T-helper 17 cell (primary cell): Measurements from ENCODE around the gene DIAPH3. TPM values are rescaled to one million over a fixed set of nuclear protein-coding genes. Genes with fewer than 3 reads are reported as not detected.

Experiments
- ATAC-seq: fragments of 150-1000 bp; cut with Tn5 transposase; 2 replicates; pipeline ENCODE4 v1.10.0; 2021; ENCODE audit warnings: mild to moderate bottlenecking, moderate library complexity
- DNase-seq, 3 donors: peaks; one replicate each; pipeline versions ENCODE4 v3.0.0 to v3.0.0-alpha.2; 2020 to 2021
- H3K9me3 ChIP-seq: one replicate; pipeline ENCODE4 v1.7.0; 2013; ENCODE audit warnings: low read length, mild to moderate bottlenecking; ENCODE audit not compliant: control insufficient read depth, poor library complexity, severe bottlenecking
- H3K27ac Mint-ChIP-seq: one replicate; pipeline ENCODE4 v1.8.0; 2022; ENCODE audit warnings: mild to moderate bottlenecking, moderate library complexity, mixed read lengths
- H3K27me3 Mint-ChIP-seq: one replicate; pipeline ENCODE4 v1.8.0; 2022; ENCODE audit warnings: mixed read lengths
- H3K36me3 Mint-ChIP-seq: one replicate; pipeline ENCODE4 v1.8.0; 2022; ENCODE audit warnings: low read depth, mixed read lengths
- H3K4me1 Mint-ChIP-seq: one replicate; pipeline ENCODE4 v1.8.0; 2022; ENCODE audit warnings: mild to moderate bottlenecking, mixed read lengths
- H3K4me3 Mint-ChIP-seq: one replicate; pipeline ENCODE4 v1.8.0; 2022; ENCODE audit warnings: mild to moderate bottlenecking, moderate library complexity, mixed read lengths
- total RNA-seq, 4 donors: library from RNA in 2 of 4; stranded (reverse) in 2 of 4; gene quantifications; one replicate each; pipeline ENCODE4 v1.2.3 and lab custom pipeline; 2022 to 2026

Gene DIAPH3
- total RNA-seq, 2 donors from 2014 or later: 0.42 TPM; not detected in 1

- H3K36me3 Mint-ChIP-seq: no peaks in the 10 kb centered on the region
- H3K4me1 Mint-ChIP-seq: no peaks in the 10 kb centered on the region
- H3K4me3 Mint-ChIP-seq: no peak overlapping the region
- no peak for ATAC-seq
- DNase-seq: no peak
- H3K27me3 Mint-ChIP-seq: no peaks in the 10 kb centered on the region
- H3K9me3 ChIP-seq: no peaks in the 10 kb centered on the region
- no peak overlapping the region for H3K27ac Mint-ChIP-seq
Observed at GRCh38 chr13:59839186-59839585, 324.5 kb downstream of the DIAPH3 start.

GRCh38 chr13:59837101-59837500, 326.6 kb downstream of the DIAPH3 start:
- Mint-ChIP-seq H3K4me1 (no peaks in the 10 kb centered on the region), H3K27me3 (no peaks in the 10 kb centered on the region), H3K4me3 (no peak overlapping the region), H3K36me3 (no peaks in the 10 kb centered on the region), H3K27ac (no peak overlapping the region)
- ATAC-seq (no peak), DNase-seq (no peak)
- H3K9me3 ChIP-seq: no peaks in the 10 kb centered on the region

DNA sequence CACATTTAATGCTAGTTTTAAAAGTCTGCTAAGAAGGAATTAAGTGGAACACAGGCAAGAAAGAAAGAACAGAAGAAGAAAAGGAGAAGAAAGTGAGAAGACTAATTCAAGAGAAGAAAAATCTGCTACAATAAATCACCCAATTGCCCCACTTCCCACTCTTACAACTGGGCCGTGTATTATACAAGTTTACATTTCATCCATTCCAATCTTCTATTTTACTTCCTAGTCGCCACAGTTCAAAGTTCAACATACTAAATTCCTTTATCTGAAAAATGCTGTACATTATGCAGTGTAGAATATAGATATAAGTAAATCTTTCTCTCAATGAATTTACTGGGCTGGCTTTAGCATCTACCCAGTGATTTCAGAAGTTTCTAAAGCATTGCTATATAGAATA, 328.2 kb downstream of the DIAPH3 start:
- H3K4me3 Mint-ChIP-seq: no peak overlapping the region
- DNase-seq (no peak), ATAC-seq (no peak)
- no peaks in the 10 kb centered on the region for H3K27me3 Mint-ChIP-seq
- no peak overlapping the region for H3K27ac Mint-ChIP-seq
- H3K36me3 Mint-ChIP-seq: no peaks in the 10 kb centered on the region
- no peaks in the 10 kb centered on the region for H3K9me3 ChIP-seq
- H3K4me1 Mint-ChIP-seq: no peaks in the 10 kb centered on the region

- Mint-ChIP-seq H3K36me3 (no peaks in the 10 kb centered on the region), H3K27ac (no peak overlapping the region), H3K4me3 (no peak overlapping the region), H3K27me3 (no peaks in the 10 kb centered on the region), H3K4me1 (no peaks in the 10 kb centered on the region)
- no peak for ATAC-seq
- DNase-seq: no peak
- H3K9me3 ChIP-seq: no peaks in the 10 kb centered on the region
Observed at GRCh38 chr13:59834801-59835200, 328.9 kb downstream of the DIAPH3 start.

DNA sequence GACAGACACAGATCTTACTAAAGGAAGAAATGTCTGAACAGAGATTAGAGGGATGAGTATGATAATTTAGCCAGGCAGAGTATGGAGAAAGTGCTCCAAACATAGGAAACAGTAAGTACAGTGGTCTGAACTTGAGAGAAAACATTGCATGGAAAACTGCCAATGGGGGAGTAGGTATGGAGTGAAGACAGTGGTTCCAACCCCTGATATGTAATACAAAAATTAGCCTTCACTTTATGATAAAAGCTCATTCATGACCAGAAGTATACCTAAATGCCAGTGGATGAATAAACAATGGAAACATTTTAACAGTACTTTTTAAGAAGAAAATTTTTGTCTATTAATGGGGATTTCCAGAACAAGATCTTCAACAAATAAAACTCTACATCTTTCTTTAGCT, 334.0 kb downstream of the DIAPH3 start:
- Mint-ChIP-seq H3K27ac (no peak overlapping the region), H3K27me3 (no peaks in the 10 kb centered on the region), H3K36me3 (no peaks in the 10 kb centered on the region), H3K4me1 (no peaks in the 10 kb centered on the region), H3K4me3 (no peak overlapping the region)
- no peak for DNase-seq
- H3K9me3 ChIP-seq: no peaks in the 10 kb centered on the region
- ATAC-seq: no peak

- Mint-ChIP-seq H3K4me3 (no peak overlapping the region), H3K27ac (no peak overlapping the region), H3K36me3 (no peaks in the 10 kb centered on the region), H3K4me1 (no peaks in the 10 kb centered on the region), H3K27me3 (no peaks in the 10 kb centered on the region)
- ATAC-seq: no peak
- no peak for DNase-seq
- H3K9me3 ChIP-seq: no peaks in the 10 kb centered on the region
Observed at GRCh38 chr13:59823486-59823885, 340.2 kb downstream of the DIAPH3 start.

GRCh38 chr13:59809564-59809963, 354.2 kb downstream of the DIAPH3 start:
- DNase-seq (no peak), ATAC-seq (no peak)
- H3K4me3 Mint-ChIP-seq: no peak overlapping the region
- no peaks in the 10 kb centered on the region for H3K36me3 Mint-ChIP-seq
- H3K27ac Mint-ChIP-seq: no peak overlapping the region
- no peaks in the 10 kb centered on the region for H3K9me3 ChIP-seq
- H3K4me1 Mint-ChIP-seq: peaks cover 2% of the 10 kb centered on the region
- no peaks in the 10 kb centered on the region for H3K27me3 Mint-ChIP-seq

DNA sequence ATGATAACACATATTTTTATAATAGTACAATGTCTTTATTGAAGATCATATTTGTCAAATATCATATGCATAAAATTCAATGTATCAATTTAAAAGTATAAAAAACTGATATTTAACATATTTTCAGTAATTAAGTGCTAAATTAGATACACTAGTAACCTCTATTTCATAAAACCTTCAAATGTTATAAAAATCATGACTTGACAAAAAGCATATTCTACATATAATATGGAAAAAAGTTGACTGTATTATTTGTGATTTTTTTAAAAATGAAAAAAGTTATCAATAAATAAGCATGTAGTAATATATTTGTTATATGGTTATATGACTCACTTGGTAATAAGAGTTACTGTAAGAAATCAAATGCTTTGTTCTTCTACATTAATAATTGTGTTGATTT, 356.9 kb downstream of the DIAPH3 start:
- Mint-ChIP-seq H3K27me3 (no peaks in the 10 kb centered on the region), H3K36me3 (no peaks in the 10 kb centered on the region), H3K4me1 (peaks cover 2% of the 10 kb centered on the region), H3K4me3 (no peak overlapping the region), H3K27ac (no peak overlapping the region)
- DNase-seq: no peak
- ATAC-seq: no peak
- no peaks in the 10 kb centered on the region for H3K9me3 ChIP-seq

- H3K27ac Mint-ChIP-seq: no peak overlapping the region
- H3K4me3 Mint-ChIP-seq: no peak overlapping the region
- DNase-seq: no peak
- no peaks in the 10 kb centered on the region for H3K27me3 Mint-ChIP-seq
- no peak for ATAC-seq
- no peaks in the 10 kb centered on the region for H3K4me1 Mint-ChIP-seq
- H3K9me3 ChIP-seq: no peaks in the 10 kb centered on the region
- no peaks in the 10 kb centered on the region for H3K36me3 Mint-ChIP-seq
Observed at GRCh38 chr13:59801107-59801880, 362.4 kb downstream of the DIAPH3 start.

GRCh38 chr13:59793107-59793506, 370.6 kb downstream of the DIAPH3 start:
- Mint-ChIP-seq H3K4me1 (no peaks in the 10 kb centered on the region), H3K36me3 (no peaks in the 10 kb centered on the region), H3K4me3 (no peak overlapping the region), H3K27me3 (no peaks in the 10 kb centered on the region), H3K27ac (no peak overlapping the region)
- no peaks in the 10 kb centered on the region for H3K9me3 ChIP-seq
- DNase-seq: no peak
- ATAC-seq: no peak

DNA sequence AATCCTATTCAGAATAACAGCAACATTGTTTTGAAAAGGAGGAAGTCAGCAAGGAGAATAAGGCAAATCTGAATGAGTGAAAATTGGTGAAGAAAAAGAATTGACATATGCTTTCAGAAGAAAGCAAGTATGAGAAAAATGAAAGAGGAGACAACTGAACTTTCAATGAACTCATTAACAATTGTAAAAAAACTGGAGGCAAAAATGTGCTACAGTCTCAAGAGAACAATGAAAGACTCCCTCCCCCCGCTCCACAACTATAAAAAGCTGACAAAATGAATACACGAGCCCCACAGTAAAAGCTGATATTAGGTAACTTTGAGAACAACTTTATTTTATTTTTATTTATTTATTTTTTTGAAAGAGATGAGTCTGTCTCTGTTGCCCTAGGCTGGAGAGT, 373.1 kb downstream of the DIAPH3 start:
- ATAC-seq (no peak), DNase-seq (no peak)
- no peaks in the 10 kb centered on the region for H3K4me1 Mint-ChIP-seq
- H3K36me3 Mint-ChIP-seq: no peaks in the 10 kb centered on the region
- H3K27me3 Mint-ChIP-seq: no peaks in the 10 kb centered on the region
- H3K9me3 ChIP-seq: no peaks in the 10 kb centered on the region
- H3K27ac Mint-ChIP-seq: no peak overlapping the region
- H3K4me3 Mint-ChIP-seq: no peak overlapping the region

DNA sequence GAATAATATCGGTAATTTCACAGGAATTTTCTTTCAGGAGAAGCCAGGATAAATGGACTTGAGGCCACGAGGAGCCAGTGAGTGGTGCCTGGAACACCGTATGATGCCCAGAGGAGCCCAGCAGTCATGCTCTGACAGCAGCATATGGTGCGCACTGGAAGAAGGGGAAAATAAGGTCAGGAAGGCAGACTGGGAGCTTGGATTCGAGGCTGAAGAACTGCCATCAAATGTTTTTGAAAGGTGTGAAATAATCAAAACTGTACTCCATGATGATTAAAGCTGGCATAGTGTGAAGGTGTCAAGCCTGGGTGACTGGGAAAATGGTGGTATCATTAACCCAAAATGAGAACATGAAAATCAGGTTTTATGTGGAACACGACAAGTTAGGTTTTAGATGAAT, 374.2 kb downstream of the DIAPH3 start:
- no peaks in the 10 kb centered on the region for H3K27me3 Mint-ChIP-seq
- no peaks in the 10 kb centered on the region for H3K36me3 Mint-ChIP-seq
- H3K27ac Mint-ChIP-seq: no peak overlapping the region
- H3K9me3 ChIP-seq: no peaks in the 10 kb centered on the region
- H3K4me3 Mint-ChIP-seq: no peak overlapping the region
- ATAC-seq: no peak
- no peak for DNase-seq
- H3K4me1 Mint-ChIP-seq: no peaks in the 10 kb centered on the region

GRCh38 chr13:59787679-59788078, 376.0 kb downstream of the DIAPH3 start:
- H3K9me3 ChIP-seq: no peaks in the 10 kb centered on the region
- Mint-ChIP-seq H3K27me3 (no peaks in the 10 kb centered on the region), H3K4me1 (no peaks in the 10 kb centered on the region), H3K4me3 (no peak overlapping the region), H3K36me3 (no peaks in the 10 kb centered on the region), H3K27ac (no peak overlapping the region)
- ATAC-seq (no peak), DNase-seq (no peak)

DNA sequence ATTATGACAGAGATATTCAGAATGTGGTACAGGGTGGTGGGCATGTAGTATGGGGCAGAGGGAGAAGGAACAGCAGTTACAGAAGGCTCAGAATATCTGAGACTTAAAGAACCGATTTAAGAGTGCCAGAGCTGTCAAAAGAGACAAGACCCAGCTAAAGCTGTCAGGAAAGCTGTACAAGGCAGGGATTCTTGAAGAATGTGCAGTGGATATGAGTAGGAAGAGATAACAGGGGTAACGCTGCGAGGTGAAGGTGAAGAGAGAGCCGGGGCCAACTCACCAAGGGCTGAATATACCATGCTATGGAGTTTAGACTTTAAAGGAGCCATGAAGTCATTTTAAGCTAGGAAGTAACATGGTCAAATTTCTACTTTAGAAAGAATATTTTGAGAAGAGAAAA, 381.0 kb downstream of the DIAPH3 start:
- no peaks in the 10 kb centered on the region for H3K27me3 Mint-ChIP-seq

More for the DNA sequence above, 381.0 kb downstream of the DIAPH3 start:
- no peak for DNase-seq
- H3K9me3 ChIP-seq: no peaks in the 10 kb centered on the region
- H3K4me3 Mint-ChIP-seq: no peak overlapping the region
- no peaks in the 10 kb centered on the region for H3K4me1 Mint-ChIP-seq
- H3K36me3 Mint-ChIP-seq: no peaks in the 10 kb centered on the region
- H3K27ac Mint-ChIP-seq: no peak overlapping the region
- ATAC-seq: no peak
